ENCODE results near the gene ACOT2. TPM values are rescaled to one million over a fixed set of nuclear protein-coding genes. Genes with fewer than 3 reads are reported as not detected.
"Not testable (repeated sequence)": the region's sequence is repeated elsewhere in the genome, so short reads cannot be mapped to it uniquely, and the experiment has no call there.

The ACOT2 gene
- 98.7 TPM for total RNA-seq
- long read RNA-seq, transcript ACOT2-201 (3 exons, 1,774 nt) = major isoform, 179 of 202 reads
- long read RNA-seq, partial matches to known transcripts = 17 of 202 reads
- long read RNA-seq, other reads (novel, unspliced or antisense) = 6 of 202 reads

GRCh38 chr14:73569185-73569958, at the start of gene ACOT2:
TSS of gene ACOT2 (plus strand) at chr14:73569213. CDS start at chr14:73569241, 28 bp downstream.
- DNase-seq (ENCODE audit: low spot score) = peak; percentile 91
- intact Hi-C loops (cut with DNase I) = loop anchor here (10.0 kb wide), 1 partner anchor 65 kb away; no protein-coding TSS in a partner anchor

GRCh38 chr14:73521229-73521628, 47.8 kb upstream of the ACOT2 start:
- DNase-seq (ENCODE audit: low spot score) = no peak
- intact Hi-C loops (cut with DNase I) = no loop called here

- no peak for DNase-seq (ENCODE audit: low spot score)
- intact Hi-C loops (cut with DNase I) = no loop called here
These were observed 44.5 kb upstream of the ACOT2 start for GRCh38 chr14:73524493-73524892.

- intact Hi-C loops (cut with DNase I) = no loop called here
- DNase-seq (ENCODE audit: low spot score) = no peak
These were observed 42.7 kb upstream of the ACOT2 start for GRCh38 chr14:73526036-73526984.

GRCh38 chr14:73529356-73529755, 39.7 kb upstream of the ACOT2 start:
- DNase-seq (ENCODE audit: low spot score); intact Hi-C loops (cut with DNase I): not testable (repeated sequence)

- DNase-seq (ENCODE audit: low spot score); intact Hi-C loops (cut with DNase I): not testable (repeated sequence)
These were observed 37.0 kb upstream of the ACOT2 start for GRCh38 chr14:73531971-73532370.

GRCh38 chr14:73537244-73538045, 31.6 kb upstream of the ACOT2 start:
- DNase-seq (ENCODE audit: low spot score); intact Hi-C loops (cut with DNase I): not testable (repeated sequence)

- DNase-seq (ENCODE audit: low spot score); intact Hi-C loops (cut with DNase I): not testable (repeated sequence)
These were observed 30.0 kb upstream of the ACOT2 start for GRCh38 chr14:73539017-73539416.

- intact Hi-C loops (cut with DNase I) = not testable (repeated sequence)
- DNase-seq (ENCODE audit: low spot score) = peak; percentile 6
These were observed 26.1 kb upstream of the ACOT2 start for GRCh38 chr14:73542961-73543360.

GRCh38 chr14:73545353-73545752, 23.7 kb upstream of the ACOT2 start:
- DNase-seq (ENCODE audit: low spot score); intact Hi-C loops (cut with DNase I): not testable (repeated sequence)

- DNase-seq (ENCODE audit: low spot score); intact Hi-C loops (cut with DNase I): not testable (repeated sequence)
These were observed 19.9 kb upstream of the ACOT2 start for GRCh38 chr14:73549097-73549496.

- intact Hi-C loops (cut with DNase I); DNase-seq (ENCODE audit: low spot score): not testable (repeated sequence)
These were observed 19.0 kb upstream of the ACOT2 start for GRCh38 chr14:73549889-73550524.

- no peak for DNase-seq (ENCODE audit: low spot score)
- intact Hi-C loops (cut with DNase I) = no loop called here
These were observed 15.2 kb upstream of the ACOT2 start for GRCh38 chr14:73553845-73554244.

- DNase-seq (ENCODE audit: low spot score); intact Hi-C loops (cut with DNase I): not testable (repeated sequence)
These were observed 11.8 kb upstream of the ACOT2 start for GRCh38 chr14:73557201-73557600.

GRCh38 chr14:73558238-73558637, 10.8 kb upstream of the ACOT2 start:
- intact Hi-C loops (cut with DNase I); DNase-seq (ENCODE audit: low spot score): not testable (repeated sequence)

GRCh38 chr14:73562256-73562655, 6.8 kb upstream of the ACOT2 start:
- intact Hi-C loops (cut with DNase I) = loop anchor here (10.0 kb wide), 1 partner anchor 57 kb away; no protein-coding TSS in a partner anchor
- not testable (repeated sequence) for DNase-seq (ENCODE audit: low spot score)

GRCh38 chr14:73562696-73563095, 6.3 kb upstream of the ACOT2 start:
- intact Hi-C loops (cut with DNase I) = loop anchor here (10.0 kb wide), 1 partner anchor 58 kb away; no protein-coding TSS in a partner anchor
- not testable (repeated sequence) for DNase-seq (ENCODE audit: low spot score)

- not testable (repeated sequence) for DNase-seq (ENCODE audit: low spot score)
- intact Hi-C loops (cut with DNase I) = loop anchor here (10.0 kb wide), 1 partner anchor 62 kb away; no protein-coding TSS in a partner anchor
These were observed 2.6 kb upstream of the ACOT2 start for GRCh38 chr14:73566431-73566830.
